ENCODE measurements around the gene DGKE. TPM values are rescaled to one million over a fixed set of nuclear protein-coding genes. Genes with fewer than 3 reads are reported as not detected.

Gene DGKE
- total and polyA plus RNA-seq, 2 donors (not counting 3 experiments of a cell fraction or from before 2014, with no cell fraction given): 4.9 to 22.9 TPM

GRCh38 chr17:56795221-56795865, 38.6 kb upstream of the DGKE start:
- Histone ChIP-seq H3K4me2 (ENCODE audit: insufficient read depth, low read length) (no peak overlapping the region), H3K9ac (replicated peaks; ENCODE audit: extremely low read depth, insufficient read depth, low read length) (no peak overlapping the region), H3K27me3 (ENCODE audit: control insufficient read depth in 2 of 2, insufficient read depth in 2 of 2, low read length in 2 of 2) (peaks cover 0 to 3% of the 10 kb centered on the region in 2 experiments), H3K79me2 (ENCODE audit: control insufficient read depth, insufficient read depth, low read length) (no peaks in the 10 kb centered on the region), H3K4me3 (replicated peaks in 1 of 3; ENCODE audit: insufficient read depth in 1 of 3, low read depth in 1 of 3, low read length in 3 of 3) (no peak overlapping the region), H4K20me1 (replicated peaks; ENCODE audit: control insufficient read depth, extremely low read depth, insufficient read depth, low read length) (no peaks in the 10 kb centered on the region), H3K9me3 (replicated peaks; ENCODE audit: control insufficient read depth, insufficient read depth, low read length) (no peaks in the 10 kb centered on the region), H2AFZ (ENCODE audit: low read depth, low read length) (no peak overlapping the region), H3K36me3 (ENCODE audit: control insufficient read depth in 2 of 2, extremely low read depth in 1 of 2, insufficient read depth in 2 of 2, low read length in 2 of 2) (no peaks in the 10 kb centered on the region), H3K9me1 (replicated peaks; ENCODE audit: control insufficient read depth, extremely low read depth, insufficient read depth, low read length) (no peaks in the 10 kb centered on the region), H3K27ac (ENCODE audit: insufficient read depth, low read depth, low read length) (no peak overlapping the region), H3K4me1 (ENCODE audit: control insufficient read depth, extremely low read depth, insufficient read depth, low read length) (no peaks in the 10 kb centered on the region)
- no peak for DNase-seq (ENCODE audit: low read depth, low spot score)
- dilution Hi-C loops (cut with MboI; ENCODE audit: extremely low pct_ligation_motif_present, low sequenced_read_pairs) (no loop called here), intact Hi-C loops (cut with micrococcal nuclease) (no loop called here)
- ChIA-PET POLR2A (no interaction called here), CTCF (no interaction called here)
- no peak for TF ChIP-seq GATA2 (IDR thresholded peaks at IDR 0.05; ENCODE audit: insufficient read depth, insufficient read length, low read depth, low read length)
- no peak for TF ChIP-seq CTCF (IDR thresholded peaks at IDR 0.05; ENCODE audit: extremely low read depth in 1 of 2, insufficient read depth in 1 of 2, low read depth in 1 of 2, low read length in 2 of 2)
- TF ChIP-seq EZH2 (IDR thresholded peaks at IDR 0.05; ENCODE audit: borderline replicate concordance, low read depth, low read length, severe bottlenecking): no peak
- no peak for TF ChIP-seq POLR2A (IDR thresholded peaks at IDR 0.05; ENCODE audit: low read depth, low read length)
- TF ChIP-seq POLR2AphosphoS5 (IDR thresholded peaks at IDR 0.05; ENCODE audit: insufficient read depth, low read depth, low read length): no peak
- no peak for TF ChIP-seq FOS (IDR thresholded peaks at IDR 0.05; ENCODE audit: borderline replicate concordance, insufficient read depth, low read length)
- no peak for TF ChIP-seq MAX (IDR thresholded peaks at IDR 0.05; ENCODE audit: insufficient read depth, insufficient read length)
- no peak for TF ChIP-seq MYC (IDR thresholded peaks at IDR 0.05; ENCODE audit: low read depth, low read length)
- TF ChIP-seq JUN (IDR thresholded peaks at IDR 0.05; ENCODE audit: borderline replicate concordance, insufficient read depth, insufficient read length, low read depth): no peak
- FAIRE-seq: no peak
- no TSS peak for BruUV-seq (replicated peaks)

Data from endothelial cell of umbilical vein (primary cell).